ENCODE data around the gene BLOC1S5.

Gene BLOC1S5

DNA sequence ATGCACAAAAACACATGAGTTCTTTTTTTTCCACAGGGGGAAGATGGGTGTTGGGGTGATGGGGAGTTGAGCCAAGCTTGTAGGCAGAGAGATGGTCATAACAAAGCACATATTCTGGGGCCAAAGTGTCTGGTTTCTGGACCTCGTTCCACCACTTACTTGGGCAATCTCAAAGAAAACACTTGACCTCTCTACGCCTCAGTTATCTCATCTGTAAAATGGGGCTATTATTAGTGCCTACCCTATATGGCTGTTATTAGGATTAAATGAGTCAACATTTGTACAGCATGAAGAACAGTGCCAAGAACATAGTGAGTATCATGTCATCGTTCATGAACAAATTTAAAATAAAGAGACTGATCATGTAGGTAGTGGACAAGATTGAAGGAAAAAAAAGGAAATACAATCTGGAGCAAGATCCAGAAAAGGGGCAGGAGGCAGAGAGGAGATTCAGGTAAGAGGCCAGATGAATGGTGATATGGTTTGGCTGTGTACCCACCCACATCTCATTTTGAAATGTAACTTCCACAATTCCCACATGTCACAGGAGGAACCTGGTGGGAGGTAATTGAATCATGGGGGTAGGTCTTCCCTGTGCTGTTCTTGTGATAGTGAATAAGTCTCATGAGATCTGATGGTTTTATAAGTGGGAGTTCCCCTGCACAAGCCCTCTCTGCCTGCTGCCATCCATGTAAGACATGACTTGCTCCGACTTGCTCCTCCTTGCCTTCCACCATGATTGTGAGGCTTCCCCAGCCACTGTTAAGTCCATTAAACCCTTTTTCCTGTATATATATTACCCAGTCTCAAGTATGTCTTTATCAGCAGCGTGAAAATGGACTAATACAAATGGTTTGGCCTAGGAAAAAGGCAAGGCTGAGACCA, 23.9 kb upstream of the BLOC1S5 start:
- H3K9me3 ChIP-seq (ENCODE audit: severe bottlenecking) = no peaks in the 10 kb centered on the region
- TF ChIP-seq, protein P1, sequence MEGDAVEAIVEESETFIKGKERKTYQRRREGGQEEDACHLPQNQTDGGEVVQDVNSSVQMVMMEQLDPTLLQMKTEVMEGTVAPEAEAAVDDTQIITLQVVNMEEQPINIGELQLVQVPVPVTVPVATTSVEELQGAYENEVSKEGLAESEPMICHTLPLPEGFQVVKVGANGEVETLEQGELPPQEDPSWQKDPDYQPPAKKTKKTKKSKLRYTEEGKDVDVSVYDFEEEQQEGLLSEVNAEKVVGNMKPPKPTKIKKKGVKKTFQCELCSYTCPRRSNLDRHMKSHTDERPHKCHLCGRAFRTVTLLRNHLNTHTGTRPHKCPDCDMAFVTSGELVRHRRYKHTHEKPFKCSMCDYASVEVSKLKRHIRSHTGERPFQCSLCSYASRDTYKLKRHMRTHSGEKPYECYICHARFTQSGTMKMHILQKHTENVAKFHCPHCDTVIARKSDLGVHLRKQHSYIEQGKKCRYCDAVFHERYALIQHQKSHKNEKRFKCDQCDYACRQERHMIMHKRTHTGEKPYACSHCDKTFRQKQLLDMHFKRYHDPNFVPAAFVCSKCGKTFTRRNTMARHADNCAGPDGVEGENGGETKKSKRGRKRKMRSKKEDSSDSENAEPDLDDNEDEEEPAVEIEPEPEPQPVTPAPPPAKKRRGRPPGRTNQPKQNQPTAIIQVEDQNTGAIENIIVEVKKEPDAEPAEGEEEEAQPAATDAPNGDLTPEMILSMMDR (IDR thresholded peaks at IDR 0.05; ENCODE audit: poor library complexity, severe bottlenecking) = no peak
- H3K27me3 ChIP-seq (ENCODE audit: insufficient read depth, poor library complexity, severe bottlenecking) = no peaks in the 10 kb centered on the region
- no peak overlapping the region for H3K4me3 ChIP-seq (ENCODE audit: severe bottlenecking)
- H3K27ac ChIP-seq (ENCODE audit: poor library complexity, severe bottlenecking) = no peak overlapping the region
- DNase-seq (ENCODE audit: low spot score) (no peak), ATAC-seq (ENCODE audit: low read depth) (no peak)
- peaks cover 70% of the 10 kb centered on the region for H3K36me3 ChIP-seq (ENCODE audit: low read depth)
- peaks cover 28% of the 10 kb centered on the region for H3K4me1 ChIP-seq (ENCODE audit: insufficient read depth, poor library complexity, severe bottlenecking)

GRCh38 chr6:8086755-8087306, 22.6 kb upstream of the BLOC1S5 start:
- H3K27ac ChIP-seq (ENCODE audit: poor library complexity, severe bottlenecking) = peak overlapping the region; percentile 78

DNA sequence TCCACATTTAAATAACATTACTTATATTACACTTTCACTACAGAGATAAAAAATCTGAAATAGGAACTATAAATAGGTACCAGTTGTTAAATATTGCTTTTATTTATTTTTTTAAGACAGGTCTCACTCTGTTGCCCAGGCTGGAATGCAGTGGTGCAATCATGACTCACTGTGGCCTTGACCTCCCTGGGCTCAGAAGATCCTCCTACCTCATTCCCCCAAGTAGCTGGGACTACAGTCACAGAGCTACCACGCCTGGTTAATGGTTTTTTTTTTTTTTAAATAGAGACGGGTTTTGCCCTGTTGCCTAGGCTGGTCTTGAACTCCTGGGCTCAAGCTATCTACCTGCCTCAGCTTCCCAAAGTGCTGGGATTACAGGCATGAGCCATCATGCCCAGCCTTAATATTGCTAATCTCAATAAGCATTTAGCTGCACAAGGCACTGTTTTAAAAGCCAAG, 20.9 kb upstream of the BLOC1S5 start:
- peaks cover 46% of the 10 kb centered on the region for H3K36me3 ChIP-seq (ENCODE audit: low read depth)
- peak overlapping the region; percentile 78 for H3K27ac ChIP-seq (ENCODE audit: poor library complexity, severe bottlenecking)
- peaks cover 57% of the 10 kb centered on the region for H3K4me1 ChIP-seq (ENCODE audit: insufficient read depth, poor library complexity, severe bottlenecking)
- H3K4me3 ChIP-seq (ENCODE audit: severe bottlenecking) = no peak overlapping the region
- no peaks in the 10 kb centered on the region for H3K27me3 ChIP-seq (ENCODE audit: insufficient read depth, poor library complexity, severe bottlenecking)
- DNase-seq (ENCODE audit: low spot score) = peak; percentile 76
- no peaks in the 10 kb centered on the region for H3K9me3 ChIP-seq (ENCODE audit: severe bottlenecking)
- TF ChIP-seq, protein P1 (IDR thresholded peaks at IDR 0.05; ENCODE audit: poor library complexity, severe bottlenecking) = no peak
- peak; percentile 78 for ATAC-seq (ENCODE audit: low read depth)

More at GRCh38 chr6:8086755-8087306, 22.6 kb upstream of the BLOC1S5 start:
- no peak for ATAC-seq (ENCODE audit: low read depth)
- H3K27me3 ChIP-seq (ENCODE audit: insufficient read depth, poor library complexity, severe bottlenecking) = no peaks in the 10 kb centered on the region
- no peak for DNase-seq (ENCODE audit: low spot score)
- TF ChIP-seq, protein P1 (IDR thresholded peaks at IDR 0.05; ENCODE audit: poor library complexity, severe bottlenecking) = no peak
- H3K4me1 ChIP-seq (ENCODE audit: insufficient read depth, poor library complexity, severe bottlenecking) = peaks cover 39% of the 10 kb centered on the region
- H3K9me3 ChIP-seq (ENCODE audit: severe bottlenecking) = no peaks in the 10 kb centered on the region
- H3K36me3 ChIP-seq (ENCODE audit: low read depth) = peaks cover 63% of the 10 kb centered on the region
- H3K4me3 ChIP-seq (ENCODE audit: severe bottlenecking) = no peak overlapping the region

- no peak for ATAC-seq (ENCODE audit: low read depth)
- Histone ChIP-seq H3K27ac (ENCODE audit: poor library complexity, severe bottlenecking) (peak overlapping the region; percentile 78), H3K27me3 (ENCODE audit: insufficient read depth, poor library complexity, severe bottlenecking) (no peaks in the 10 kb centered on the region), H3K36me3 (ENCODE audit: low read depth) (peaks cover 45% of the 10 kb centered on the region), H3K4me3 (ENCODE audit: severe bottlenecking) (no peak overlapping the region), H3K9me3 (ENCODE audit: severe bottlenecking) (no peaks in the 10 kb centered on the region), H3K4me1 (ENCODE audit: insufficient read depth, poor library complexity, severe bottlenecking) (peaks cover 62% of the 10 kb centered on the region)
- DNase-seq (ENCODE audit: low spot score) = no peak
- TF ChIP-seq, protein P1 (IDR thresholded peaks at IDR 0.05; ENCODE audit: poor library complexity, severe bottlenecking) = no peak
Observed at GRCh38 chr6:8084586-8084985, 20.4 kb upstream of the BLOC1S5 start.
